NCI-H1048 (cell line): ENCODE results near the gene C1GALT1.

Experiments used
- DNase-seq: peaks from one replicate; lab custom pipeline; 2025; lab: John Stamatoyannopoulos, UW

Gene C1GALT1

DNA sequence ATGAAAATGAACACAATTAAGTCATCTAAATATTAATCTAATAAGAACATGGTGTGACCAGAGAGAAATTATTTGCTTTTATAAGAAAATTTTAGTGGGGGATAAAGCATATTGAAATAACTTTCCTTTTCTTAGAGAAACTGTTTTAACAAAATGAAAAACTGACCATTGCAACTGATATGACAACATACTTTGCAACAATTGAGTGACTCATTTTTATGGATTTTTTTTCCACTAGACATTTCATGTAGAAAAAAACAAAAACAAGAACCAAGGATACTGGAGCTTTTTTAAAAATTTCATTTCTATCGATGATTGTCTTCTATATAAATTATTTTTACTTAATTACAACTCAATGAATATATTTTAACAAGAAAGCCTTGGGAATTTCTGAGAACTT, 90.0 kb downstream of the C1GALT1 start:
- DNase-seq: no peak

DNA sequence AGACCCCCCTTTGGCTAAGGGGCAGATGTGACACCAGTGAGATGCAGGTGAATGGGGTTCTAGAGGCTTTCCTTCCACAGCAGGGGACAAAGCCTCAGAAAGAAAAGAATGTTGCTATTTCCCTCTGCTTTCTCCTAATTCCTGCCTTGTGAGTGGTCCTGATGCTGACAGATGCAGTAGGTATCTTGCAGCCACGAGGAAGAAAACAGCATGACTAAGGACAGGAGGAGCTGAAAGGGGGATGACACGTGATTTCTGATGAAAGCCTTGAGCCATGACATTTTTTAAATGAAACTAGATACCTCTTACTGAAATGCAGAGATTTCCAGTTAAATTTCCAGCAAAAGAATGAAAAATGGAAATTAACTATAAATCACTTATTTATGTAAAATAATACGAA, 92.4 kb downstream of the C1GALT1 start:
- DNase-seq: no peak

DNA sequence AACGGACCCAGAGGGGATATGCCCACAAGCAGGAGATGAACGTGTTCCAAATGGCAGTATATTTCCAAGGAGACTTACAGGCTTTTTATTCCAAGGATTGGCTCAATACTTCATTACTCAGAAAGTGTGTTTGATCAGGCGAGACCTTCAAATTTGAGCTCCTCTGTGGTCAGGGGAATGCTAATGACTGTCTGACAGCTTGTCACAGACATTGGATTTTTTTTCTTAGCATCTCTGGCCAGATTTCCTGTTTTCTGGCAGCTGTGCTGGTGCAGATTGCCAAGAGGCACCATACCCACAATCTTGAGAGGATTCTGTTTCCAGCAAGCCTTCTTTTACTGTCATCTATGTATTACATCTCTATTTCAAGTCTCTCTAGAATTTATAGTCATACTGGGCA, 93.8 kb downstream of the C1GALT1 start:
- DNase-seq: no peak

DNA sequence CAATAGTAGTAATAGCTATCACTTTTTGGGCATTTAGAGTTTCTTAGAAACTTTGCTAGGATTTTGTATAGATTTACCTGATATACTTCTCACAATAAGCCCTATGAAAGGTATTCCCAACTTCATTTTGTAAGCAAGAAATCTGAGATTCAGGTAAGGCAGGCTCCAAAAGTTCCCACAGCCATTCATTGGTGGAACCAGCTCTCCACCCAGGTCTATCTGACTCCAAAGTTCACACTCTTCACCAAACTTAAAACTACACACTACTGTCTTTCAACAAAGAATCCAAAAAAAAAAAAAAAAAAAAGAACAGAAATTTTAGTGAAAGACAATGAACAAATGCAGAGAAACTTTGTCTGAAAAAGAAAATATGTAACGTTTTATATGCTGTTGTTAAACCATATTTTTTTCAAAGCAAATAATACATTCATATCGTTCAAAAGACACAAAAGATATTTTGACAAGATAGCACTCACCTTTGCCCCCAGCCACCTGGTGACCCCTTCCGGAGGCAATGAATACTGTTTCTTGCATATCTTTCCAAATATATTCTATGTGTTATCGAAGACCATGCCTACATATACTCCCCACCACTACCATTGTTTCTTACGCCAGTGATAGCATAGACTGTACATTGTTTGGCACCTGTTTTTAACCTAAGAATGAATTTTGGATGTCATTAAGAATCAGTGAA, 108.2 kb downstream of the C1GALT1 start:
- DNase-seq: no peak

DNA sequence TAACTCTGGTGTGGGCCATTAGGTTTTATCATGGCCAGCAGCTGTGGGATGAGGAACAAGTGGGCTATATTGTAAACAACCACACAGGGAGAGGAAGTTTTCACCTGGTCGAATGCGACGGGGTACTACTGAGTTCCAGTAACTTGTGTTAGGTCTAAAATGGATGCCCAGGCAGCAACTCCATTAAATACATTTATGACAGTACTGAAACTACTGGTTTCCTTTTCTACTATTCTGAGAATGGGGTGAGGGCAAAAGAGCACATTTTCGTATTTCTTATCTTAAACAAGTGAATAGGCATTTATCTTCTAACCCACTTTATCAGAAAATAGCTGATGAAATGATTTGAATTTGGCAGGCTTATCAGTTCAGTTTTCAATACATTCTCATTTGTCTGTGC, 109.7 kb downstream of the C1GALT1 start:
- DNase-seq: no peak

DNA sequence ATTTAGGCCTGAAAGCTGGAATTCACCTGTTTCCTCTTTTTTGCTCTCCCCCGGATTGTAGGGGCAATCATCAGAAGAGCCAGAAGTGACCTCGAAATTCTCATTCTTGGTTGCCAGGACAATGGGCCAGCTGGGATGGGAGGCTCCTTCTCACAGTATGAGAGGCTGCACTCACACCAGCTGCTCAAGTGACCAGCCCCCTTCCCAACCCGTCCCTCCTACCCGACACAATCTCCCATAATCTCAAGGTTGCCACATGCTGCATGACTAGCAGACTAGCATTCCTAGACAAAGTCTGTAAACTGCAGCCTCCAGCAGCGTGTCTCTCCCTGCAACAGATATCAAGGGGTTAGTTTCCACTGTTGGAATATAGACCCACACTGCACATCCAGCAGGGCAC, 110.3 kb downstream of the C1GALT1 start:
- no peak for DNase-seq

DNA sequence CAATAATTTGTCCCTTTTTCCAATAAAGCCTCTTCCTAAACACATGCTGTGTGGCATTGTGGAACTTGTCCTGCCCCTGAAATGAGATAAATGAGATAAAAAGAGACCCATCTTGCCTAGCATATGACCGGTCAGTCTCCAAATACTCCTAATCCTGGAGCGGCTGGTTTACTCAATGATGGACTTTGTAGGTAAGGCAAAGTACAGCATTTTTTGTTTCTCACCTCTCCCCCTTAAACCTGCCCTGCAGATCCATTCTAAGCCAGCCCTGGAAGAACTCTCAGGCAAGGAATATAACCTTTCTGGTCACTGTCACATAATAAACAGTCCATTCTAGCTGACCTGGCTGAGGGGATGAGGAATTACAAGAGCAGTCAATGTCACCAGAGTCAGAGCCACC, 110.7 kb downstream of the C1GALT1 start:
- DNase-seq: no peak

DNA sequence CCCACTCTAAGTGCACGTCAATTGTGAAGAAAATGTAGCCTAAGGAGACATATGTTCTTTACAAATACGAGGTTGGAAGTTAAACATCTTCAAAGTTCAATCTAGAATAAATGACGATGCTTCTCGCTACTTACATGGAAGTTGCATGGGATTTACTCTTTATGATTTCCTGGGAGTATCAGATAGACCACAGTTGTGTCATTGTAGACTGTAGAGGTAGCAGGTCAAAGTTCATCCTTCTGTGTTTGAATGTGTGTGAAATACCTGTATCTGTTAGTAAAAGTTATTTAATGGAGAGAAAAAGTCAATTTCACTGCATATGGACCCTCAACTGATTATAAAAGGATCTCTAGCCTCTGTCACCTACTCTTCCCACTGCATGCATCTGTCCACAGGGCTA, 112.6 kb downstream of the C1GALT1 start:
- no peak for DNase-seq
